NAMALWA (cell line): Measurements from ENCODE around the gene PLCH2.

Source experiments
- DNase-seq: peaks from one replicate; pipeline ENCODE4 v3.0.0-alpha.2; 2015; ENCODE audit warnings: low spot score

PLCH2 gene

DNA sequence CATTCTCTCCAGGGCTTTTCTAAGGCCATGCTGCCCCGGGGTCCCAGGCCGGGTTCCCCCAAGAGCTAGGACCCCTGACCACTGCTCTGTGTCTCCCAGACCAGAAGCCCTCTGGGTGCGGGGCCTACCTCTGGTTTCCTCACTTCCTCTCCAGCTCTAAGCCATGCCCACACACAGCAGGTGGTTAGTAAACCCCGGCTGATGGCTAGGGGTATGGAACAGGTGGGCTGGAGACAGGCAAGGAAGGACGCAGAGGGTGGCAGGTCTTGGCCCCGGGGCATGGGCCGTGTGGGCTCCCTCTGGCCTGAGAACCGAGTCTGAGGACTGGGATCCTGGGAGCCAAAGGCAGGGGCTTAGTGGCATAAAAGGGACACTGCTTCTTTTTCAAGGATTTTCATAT, 15.9 kb upstream of the PLCH2 start:
- peak; percentile 52 for DNase-seq

DNA sequence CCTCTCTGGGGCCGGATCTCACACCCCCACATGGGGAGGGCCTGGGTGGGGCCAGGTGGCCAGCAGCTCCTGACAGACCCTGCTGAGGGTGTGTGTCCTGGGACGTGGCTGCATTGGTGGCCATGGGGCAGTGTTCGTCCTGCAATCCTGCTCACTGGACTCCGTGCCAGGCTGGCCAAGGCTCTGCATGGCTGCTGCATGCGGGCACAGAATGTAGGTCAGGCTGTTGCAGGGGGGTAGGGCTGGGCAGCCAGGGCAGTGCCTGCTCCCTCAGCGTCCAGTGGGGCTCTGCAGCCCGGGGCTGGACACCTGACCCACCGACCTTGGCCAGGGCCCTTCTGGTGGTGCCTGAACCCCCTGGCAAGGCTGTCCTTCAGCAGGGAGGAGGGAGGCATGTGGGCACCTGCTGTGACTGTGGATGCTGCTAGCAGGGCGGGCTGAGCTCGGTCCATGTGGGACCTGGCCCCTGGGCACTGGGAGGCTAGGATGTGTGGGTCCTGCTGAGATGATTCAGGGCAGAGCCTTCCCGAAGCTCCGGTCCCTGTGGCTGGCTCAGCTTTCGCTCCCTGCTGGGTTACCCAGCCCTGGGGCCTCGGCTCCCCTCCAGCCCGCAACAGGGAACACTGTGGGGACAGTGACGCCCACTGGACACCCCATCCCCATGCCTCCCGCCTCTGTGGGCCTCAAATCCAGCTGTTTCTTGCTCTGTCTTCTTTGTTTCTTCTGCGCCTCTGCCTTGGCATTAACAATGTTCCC, 14.9 kb upstream of the PLCH2 start:
- DNase-seq, result no peak

DNA sequence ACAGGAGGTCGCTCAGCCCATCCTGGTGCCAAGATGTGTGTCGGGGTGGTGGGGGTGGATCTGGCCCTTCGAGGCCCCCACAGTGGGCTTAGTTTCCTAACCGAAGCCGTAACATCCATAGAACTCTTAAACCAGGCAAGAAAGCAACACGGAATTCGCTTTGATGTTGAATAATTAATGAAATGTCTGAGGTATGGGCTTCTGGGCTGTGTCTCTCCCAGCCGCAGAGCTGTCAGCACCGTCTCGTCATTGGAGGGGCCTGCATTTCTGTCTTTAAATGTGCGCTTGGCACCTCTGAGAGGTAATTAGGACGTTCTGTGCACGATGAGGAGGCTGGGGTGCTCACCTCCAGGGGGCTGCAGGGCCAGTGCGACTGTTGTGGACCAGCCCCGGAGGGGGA, 13.3 kb upstream of the PLCH2 start:
- DNase-seq, result no peak

DNA sequence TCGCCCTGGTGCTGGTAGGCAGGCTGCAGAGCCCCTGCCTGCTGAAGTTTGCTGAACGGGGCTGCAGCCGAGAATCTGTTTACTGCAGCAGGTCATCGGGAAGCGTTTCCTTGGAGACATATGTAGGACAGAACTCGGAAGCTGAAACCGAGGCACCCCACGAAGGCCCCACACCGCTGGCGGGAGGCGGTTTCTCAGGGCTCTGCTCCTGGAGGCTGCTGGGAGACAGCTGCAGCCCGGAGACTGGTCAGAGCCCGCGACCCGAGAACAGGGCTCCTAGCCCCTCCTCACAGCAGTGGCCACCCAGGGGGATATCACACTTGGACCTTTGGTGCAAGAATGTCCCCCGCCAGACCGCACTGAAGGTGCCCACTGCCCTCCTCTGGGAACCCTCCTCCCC, 12.7 kb upstream of the PLCH2 start:
- DNase-seq, result no peak

DNA sequence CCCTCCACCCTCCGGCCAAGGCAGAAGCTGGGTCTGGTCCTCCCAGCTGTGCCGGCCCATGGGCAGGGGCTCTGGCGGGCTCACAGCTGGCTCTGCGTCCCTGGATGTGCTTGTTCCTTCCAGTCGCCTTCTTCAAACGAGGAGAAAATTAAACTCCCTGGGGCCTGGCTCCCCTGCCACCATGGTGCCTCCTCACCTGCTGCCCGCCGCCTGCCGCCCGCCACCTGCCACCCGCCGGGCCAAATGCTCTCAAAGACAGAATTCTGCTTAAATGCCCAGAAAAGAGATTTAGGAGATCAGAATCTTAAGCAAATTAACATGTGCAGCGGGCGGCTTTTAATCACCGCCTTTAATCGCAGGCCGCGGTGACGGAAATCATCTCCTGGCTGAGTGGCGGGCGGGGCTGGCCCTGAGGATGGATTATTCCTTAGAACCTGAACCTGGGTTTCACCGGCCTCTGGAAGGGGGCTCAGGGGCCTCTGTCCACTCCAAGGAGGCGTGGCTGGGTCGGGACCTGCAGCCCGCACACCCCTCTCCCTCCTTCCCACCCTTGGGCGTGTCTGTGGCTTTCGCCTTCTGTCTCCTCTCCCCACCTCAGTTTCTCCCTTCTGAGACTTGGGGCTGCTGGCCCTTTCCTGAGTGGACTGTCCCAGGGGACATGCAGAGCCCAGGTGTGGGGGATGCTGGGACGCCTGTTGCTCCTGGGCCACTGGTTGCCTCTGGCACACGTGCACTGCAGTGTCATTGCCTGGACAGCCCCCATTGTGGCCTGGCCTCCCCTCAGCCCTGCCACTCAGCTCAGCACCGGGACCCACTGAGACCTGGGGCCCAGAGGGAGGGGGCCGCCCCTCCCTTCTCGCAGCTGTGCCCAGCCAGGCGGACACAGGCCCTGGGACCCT, 10.5 kb upstream of the PLCH2 start:
- no peak for DNase-seq

DNA sequence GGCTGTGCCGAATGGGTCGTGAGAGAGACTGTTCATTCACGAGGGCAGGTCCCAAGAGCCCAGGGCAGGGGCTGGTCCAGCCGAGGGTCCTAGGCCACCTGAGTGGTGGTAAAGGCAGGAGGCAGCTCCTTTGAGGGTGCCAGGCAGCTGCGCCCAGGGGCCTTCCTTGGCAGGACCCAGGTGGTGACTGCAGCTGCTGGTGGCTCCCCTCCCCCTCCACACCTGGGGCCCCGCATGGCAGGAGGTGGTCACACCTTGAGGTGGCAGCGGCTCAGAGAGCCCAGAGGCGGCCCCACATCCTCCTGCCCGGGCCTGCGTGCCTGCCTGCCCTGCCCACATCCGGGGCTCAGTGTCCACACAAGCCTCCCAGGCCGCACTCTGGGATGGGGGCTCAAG, 9.8 kb upstream of the PLCH2 start:
- peak; percentile 41 for DNase-seq

DNA sequence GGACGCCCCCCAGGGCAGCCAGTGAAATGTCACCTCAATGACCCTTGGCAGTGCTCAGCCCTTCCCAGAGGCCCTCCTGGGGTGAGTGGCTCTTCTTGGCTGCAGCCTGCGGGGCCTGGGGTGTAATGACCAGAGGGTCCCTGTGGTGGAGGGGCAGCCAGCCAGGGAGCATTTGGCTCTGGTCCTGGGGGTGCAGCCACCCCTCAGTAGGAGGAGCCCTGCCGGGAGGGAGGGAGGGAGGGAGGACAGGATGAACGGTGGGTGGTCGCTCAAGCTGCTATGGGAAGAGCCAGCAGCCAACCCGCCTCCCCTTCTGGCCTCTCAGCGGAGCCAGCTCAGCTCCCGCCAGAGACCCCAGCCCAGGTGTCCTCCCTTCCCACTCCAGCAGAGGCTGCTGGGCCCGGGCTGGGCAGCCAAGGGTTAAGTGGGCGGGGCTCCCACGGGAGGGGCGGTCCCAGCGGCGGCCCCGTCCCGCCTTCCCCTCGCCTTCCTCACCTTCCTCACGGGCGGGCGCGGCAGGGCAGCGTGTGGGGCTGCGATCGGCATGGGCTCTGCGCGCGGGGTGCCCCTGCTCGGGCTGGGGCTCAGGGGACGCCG, 9.0 kb upstream of the PLCH2 start:
- peak; percentile 49 for DNase-seq

DNA sequence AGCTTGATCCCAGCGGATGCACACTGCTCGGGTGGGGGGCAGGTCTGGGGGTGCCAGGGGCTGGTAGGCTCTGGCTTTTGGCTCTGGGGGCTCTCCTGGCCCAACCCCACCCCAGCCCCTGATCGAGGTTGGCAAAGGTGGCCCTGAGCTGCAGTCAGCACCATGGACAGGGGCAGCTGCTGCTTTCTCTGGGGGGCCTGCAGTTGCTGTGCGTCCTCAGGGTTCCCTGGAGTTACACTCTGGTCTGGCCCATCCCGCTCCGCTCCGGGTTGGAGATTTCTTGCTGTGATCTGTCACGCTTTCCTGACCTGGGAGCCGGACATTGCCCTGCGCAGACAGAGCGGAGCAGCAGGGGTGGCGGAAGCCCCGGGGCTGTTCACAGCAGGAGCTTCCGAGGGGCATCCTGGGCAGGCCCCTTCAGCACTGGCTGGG, 8.0 kb upstream of the PLCH2 start:
- DNase-seq, result peak; percentile 69

DNA sequence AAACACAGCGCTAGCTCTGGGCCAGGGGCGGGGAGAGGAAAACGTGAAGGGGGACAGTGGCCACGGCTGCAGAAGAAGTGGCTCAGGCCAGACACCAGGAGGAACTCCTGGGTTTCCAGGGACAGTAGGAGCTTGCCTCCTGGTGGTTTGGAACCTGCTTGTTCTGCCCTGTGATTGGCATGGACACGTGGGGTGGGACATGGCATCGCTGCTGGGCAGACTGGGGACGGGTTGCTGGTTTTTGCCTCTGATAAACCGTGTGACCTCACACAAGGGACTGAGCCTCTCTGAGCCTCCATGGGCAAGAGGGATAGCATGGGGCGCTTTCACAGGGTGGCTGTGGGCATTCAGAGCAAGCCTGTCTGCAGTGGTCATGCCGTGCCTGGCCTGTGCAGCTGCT, 7.5 kb upstream of the PLCH2 start:
- no peak for DNase-seq

DNA sequence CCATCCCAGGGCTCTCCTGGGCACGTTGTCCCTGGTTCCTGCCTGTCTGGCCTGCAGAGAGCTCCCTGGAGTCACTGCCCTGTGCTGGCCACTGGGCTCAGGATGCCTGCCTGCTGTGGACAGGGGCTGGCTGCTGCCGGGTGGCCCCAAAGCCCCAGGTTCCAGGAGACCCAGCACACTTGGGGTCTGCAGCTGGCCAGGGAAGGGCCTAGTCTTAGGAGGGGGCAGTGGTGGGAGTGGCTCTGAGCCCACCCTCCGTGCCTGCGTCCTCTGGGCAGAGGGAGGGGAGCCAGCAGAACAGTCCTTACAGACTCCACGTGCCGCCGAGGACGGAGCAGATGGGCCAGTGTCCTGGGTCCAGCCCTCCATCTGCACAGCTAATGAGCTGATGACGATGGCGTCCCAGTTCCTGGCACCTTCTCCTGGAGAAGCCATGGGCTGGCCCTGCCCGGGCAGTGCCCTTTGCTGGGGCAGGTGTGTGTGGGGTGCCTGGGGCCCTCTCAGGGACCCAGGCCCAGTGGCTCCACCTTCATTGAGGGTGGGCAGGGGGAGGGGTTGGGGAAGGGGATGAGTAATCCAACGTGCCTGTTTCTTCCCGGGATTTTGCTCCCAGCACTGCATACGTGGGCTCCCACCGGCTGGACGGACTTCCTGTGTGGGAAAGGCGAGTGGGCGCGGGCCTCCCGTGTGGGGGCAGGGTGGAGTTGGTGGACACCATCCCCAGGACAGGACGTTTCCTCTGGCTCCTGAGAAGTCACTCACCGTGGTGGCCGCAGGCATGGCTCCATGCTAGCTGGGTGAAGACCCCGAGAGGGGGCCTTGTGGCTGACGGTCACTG, 6.8 kb upstream of the PLCH2 start:
- DNase-seq, result no peak

DNA sequence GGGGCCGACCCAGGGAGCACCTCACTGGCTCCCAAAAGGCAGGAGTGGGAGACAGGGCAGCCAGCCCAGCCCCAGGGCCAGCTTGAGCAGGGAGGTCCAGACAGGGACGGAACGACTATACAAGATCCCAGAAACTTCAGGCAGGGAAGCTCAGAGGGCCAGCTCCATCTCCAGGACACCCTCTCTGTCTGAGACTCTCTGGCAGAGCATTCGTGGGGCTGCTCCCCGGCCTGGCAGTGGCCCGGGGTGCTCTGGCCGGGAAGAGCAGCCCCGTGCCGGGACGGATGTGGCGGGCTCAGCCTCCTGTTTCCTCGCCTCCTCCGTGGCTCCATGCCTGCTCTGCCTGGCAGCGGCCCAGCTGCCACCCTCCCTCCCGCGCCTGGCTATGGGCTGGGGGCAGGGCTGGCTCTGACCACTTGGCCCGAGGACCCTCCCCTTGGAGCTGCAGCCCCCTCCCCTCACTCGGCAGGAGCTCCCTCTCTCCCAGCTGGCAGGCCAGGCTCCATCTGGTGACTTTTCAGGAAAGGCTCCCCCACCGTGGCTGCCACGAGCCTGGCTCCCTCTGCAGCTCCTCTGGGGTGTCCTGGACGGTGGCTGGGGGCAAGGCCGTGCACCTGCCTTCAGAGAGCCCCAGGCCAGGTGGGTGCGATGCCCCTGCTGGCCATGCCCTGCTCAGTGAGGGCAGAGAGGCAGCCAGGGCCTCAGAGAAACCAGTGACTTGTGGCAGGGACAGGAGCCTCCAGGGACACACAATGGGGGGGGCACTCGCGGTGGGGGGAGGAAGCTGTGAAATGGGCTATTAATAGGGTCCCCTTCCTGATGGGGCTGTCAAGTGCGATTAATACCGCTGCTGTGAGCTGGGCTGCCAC, 5.6 kb upstream of the PLCH2 start:
- no peak for DNase-seq

DNA sequence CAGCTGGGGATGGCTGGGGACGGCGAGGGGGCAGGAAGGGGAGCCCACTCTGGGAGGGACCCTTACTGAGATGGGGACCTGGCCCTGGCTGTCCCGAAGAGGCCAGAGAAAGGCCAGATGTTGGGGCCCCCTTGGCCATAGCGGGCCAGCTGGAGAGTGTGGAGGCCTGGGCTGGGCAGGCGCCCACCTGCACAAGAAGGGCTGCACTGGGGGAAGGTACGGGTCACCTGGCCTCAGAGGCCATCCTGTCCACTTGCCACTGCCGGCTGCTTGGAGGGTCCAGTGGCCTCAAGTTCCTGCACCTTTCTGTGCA, 5.0 kb upstream of the PLCH2 start:
- no peak for DNase-seq

DNA sequence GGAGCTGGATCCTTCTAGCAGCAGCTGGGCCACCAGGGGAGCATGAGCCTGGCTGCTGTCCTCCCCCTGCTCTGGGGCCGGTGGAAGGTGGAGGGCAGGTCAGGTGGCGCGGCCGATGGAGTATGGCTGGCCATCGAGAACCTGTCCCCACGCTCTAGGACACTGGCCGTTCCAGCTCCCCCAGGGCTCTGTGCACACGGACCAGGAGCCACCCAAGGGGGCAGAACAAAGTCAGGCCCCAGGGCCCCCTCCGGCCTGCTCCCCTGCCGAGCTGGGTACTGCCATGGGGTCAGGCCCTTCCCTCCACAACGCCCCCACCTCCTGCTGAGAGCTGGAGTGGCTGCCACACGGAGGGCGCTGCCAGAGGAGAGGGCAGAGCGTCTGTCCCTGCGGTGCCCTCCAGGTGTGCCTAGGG, 4.5 kb upstream of the PLCH2 start:
- no peak for DNase-seq

DNA sequence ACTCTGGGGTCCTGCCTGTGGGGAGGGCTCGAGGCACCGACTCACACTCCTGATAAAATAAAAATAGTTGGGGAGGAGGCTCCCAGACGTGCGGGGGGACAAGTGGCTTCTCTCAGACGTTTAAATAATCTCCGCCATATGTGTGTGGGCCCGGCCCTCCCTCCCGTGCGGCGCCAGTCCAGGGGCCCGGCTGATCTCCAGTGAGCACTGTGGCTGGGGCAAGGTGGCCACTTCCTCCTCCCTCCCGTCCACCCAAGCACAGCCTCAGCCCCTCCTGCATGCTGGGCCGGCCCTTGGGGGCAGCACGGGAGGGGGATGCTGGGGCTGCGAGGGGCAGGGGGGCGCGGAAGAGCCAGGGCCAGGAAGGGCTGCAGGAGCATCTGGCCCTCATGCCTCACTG, 4.0 kb upstream of the PLCH2 start:
- no peak for DNase-seq

DNA sequence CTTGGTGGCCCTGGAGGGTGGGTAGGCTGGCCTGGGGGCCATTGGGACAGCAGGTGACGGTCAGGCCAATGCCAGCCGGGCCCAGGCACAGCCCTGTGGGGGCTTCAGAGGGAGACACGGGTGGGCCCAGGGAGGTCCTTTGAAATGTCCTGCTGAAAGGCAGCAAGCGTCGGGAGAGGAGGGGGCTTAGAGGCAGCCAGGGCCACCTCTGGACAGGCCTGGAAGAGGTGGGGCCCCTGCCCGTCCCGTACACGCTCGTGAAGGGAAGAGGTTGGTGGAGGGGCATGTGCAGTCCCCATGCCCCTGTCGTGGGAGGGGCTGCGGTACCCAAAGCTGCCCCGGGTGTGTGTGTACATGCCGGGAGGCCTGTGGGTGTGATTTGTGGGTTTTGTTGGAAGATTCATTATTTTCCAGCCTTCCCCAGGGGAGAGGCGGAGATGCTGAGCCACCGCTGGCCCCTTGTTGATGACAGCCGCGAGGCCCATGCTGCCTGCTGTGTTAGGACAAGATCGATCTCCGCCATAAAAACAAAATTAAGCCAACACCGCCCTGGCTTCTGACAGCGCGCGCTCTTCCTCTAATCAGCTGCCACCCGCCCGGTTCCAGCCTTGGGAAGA, 3.4 kb upstream of the PLCH2 start:
- no peak for DNase-seq

DNA sequence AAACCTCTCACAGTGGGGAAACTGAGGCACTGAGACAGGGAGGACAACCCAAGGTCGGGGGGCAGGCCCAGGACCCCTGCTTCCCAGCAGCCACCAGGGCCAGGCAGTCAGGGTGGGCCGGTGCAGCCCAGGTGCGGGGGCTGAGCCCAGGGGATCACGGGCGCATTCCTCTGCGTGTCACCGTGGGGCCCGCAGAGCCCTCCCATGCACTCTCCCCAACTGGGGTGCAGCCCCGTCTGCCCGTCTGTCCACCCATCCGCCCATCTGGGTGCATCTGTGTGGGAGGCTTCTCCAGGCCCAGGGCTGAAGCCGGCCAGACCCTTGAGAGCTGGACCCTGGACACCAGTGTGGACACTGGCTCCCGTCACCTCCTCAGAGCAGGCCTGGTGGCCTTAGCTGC, 2.9 kb upstream of the PLCH2 start:
- no peak for DNase-seq

DNA sequence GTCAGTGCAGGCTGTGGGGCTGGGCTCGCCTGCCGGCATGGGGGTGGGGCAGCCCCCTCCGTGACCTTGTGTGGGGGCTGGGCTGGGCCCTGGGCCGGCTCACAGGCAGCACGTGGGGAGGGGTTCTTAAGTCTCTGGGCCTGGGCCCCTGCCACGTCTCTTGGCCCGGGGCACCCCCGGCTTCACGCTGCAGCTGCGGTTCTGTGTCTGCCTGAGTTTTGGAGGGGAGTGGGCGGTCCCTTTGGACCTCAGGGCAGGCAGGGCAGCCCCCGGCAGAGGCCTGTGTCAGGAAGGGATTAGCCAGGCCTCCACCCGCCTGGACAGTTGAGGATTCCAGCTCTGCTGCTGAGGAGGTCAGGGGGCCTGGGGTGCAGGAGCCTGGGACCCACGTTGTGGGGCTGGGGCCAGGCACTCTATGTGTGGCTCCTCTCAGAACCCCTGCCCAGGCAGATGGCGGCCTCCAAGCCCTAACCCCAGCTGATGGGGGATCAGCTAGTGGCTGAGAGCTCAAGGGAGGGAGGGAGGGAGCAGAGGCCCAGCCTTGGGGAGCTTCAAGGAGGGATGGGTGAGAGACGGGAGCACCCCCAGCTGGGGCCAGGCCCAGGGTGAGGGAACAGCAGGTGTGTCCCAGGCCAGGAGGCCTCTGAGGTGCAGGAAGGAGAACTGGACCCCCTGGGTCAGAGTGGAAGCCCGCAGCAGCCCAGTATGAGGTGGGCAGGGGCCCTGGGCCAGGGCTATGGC, 1.8 kb upstream of the PLCH2 start:
- no peak for DNase-seq

DNA sequence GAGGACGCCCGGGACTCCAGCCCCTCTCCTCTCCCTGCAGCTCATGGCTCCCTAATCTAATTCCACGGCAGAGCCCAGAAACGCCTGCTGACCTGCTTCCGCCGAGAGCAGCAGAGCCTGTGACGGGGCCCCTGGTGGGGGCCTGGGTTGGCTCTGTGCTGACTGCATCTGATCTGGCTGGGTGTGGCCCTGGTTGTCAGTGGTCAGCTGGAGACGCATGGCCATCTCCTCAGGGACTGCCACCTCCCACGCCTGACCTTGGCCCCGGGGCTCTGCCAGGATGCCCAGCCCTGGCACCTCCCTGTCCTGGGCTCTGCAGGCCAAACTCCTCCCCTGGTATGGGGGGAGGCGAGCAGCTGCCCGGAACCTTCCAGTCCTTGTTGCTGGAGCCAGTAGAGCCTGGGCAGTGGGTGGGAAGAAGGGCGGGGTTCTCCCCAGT, 1.1 kb upstream of the PLCH2 start:
- DNase-seq, result no peak

DNA sequence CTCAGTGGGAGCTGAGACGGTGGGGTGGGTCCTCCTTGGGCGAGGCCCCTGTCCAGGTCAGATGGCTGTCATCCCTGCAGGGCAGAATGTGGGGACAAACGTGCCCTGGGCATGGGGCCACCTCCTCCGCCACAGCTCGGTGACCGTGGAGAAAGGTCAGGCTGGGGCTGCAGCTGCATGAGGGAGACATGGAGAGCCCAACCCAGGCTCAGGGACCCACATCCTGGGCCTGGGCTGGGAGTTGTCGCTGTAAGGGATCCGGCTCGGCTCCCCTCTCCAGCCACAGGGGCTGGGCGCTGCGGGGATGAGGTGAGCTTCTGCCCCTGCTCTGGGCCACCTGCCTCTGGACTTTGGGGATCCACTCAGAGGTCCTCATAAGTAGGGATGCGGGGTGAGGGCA, 518 bp upstream of the PLCH2 start:
- DNase-seq, result no peak

DNA sequence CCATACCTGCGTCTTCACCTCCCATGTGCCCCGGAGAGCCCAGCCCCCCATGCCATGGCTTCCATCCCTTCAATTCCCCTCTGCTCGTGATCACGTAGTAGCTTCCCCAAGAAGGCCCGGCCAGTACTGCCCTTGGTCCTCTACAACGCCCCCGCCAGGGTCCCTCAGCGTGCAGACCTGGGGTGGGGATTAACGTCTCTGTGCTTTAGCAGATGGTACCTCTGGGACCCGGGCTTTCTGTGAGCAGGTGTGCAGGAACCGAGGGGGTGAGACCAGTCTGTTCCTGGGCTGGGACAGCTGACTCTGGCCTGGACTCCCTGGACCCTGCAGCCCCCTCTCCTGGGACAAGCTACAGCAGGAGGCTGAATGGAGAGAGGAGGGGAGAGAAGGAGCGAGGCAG, 1.2 kb downstream of the PLCH2 start:
- DNase-seq, result no peak
